ENCODE measurements around the gene VTI1A.

Gene VTI1A

GRCh38 chr10:112773783-112774182 is 326.8 kb downstream of the VTI1A start:
- FAIRE-seq (no peak), DNase-seq (ENCODE audit: insufficient read length, low spot score) (no peak)

- FAIRE-seq (no peak), DNase-seq (ENCODE audit: insufficient read length, low spot score) (no peak)
Observed at GRCh38 chr10:112774210-112774609, 327.2 kb downstream of the VTI1A start.

- no peak for DNase-seq (ENCODE audit: insufficient read length, low spot score)
- no peak for FAIRE-seq
Observed at GRCh38 chr10:112774798-112775197, 327.8 kb downstream of the VTI1A start.

GRCh38 chr10:112775381-112775780 is 328.4 kb downstream of the VTI1A start:
- FAIRE-seq = no peak
- no peak for DNase-seq (ENCODE audit: insufficient read length, low spot score)

GRCh38 chr10:112775892-112776674 is 329.1 kb downstream of the VTI1A start:
- no peak for FAIRE-seq
- DNase-seq (ENCODE audit: insufficient read length, low spot score) = no peak

- FAIRE-seq = no peak
- DNase-seq (ENCODE audit: insufficient read length, low spot score) = no peak
Observed at GRCh38 chr10:112778579-112778978, 331.6 kb downstream of the VTI1A start.

- FAIRE-seq (no peak), DNase-seq (ENCODE audit: insufficient read length, low spot score) (no peak)
Observed at GRCh38 chr10:112779025-112779770, 332.2 kb downstream of the VTI1A start.

- FAIRE-seq (no peak), DNase-seq (ENCODE audit: insufficient read length, low spot score) (no peak)
Observed at GRCh38 chr10:112782200-112782907, 335.3 kb downstream of the VTI1A start.

GRCh38 chr10:112783351-112784021 is 336.5 kb downstream of the VTI1A start:
- no peak for FAIRE-seq
- no peak for DNase-seq (ENCODE audit: insufficient read length, low spot score)

- FAIRE-seq (no peak), DNase-seq (ENCODE audit: insufficient read length, low spot score) (no peak)
Observed at GRCh38 chr10:112784022-112784461, 337.0 kb downstream of the VTI1A start.

GRCh38 chr10:112785089-112785488 is 338.1 kb downstream of the VTI1A start:
- FAIRE-seq (no peak), DNase-seq (ENCODE audit: insufficient read length, low spot score) (no peak)

GRCh38 chr10:112789248-112789647 is 342.2 kb downstream of the VTI1A start:
- no peak for DNase-seq (ENCODE audit: insufficient read length, low spot score)
- no peak for FAIRE-seq

GRCh38 chr10:112790030-112790429 is 343.0 kb downstream of the VTI1A start:
- DNase-seq (ENCODE audit: insufficient read length, low spot score) = no peak
- FAIRE-seq = no peak

GRCh38 chr10:112790921-112791320 is 343.9 kb downstream of the VTI1A start:
- DNase-seq (ENCODE audit: insufficient read length, low spot score) (no peak), FAIRE-seq (no peak)

- FAIRE-seq (no peak), DNase-seq (ENCODE audit: insufficient read length, low spot score) (no peak)
Observed at GRCh38 chr10:112791447-112791846, 344.4 kb downstream of the VTI1A start.

- FAIRE-seq = no peak
- DNase-seq (ENCODE audit: insufficient read length, low spot score) = no peak
Observed at GRCh38 chr10:112792487-112793201, 345.6 kb downstream of the VTI1A start.

GRCh38 chr10:112793202-112793921 is 346.3 kb downstream of the VTI1A start:
- no peak for DNase-seq (ENCODE audit: insufficient read length, low spot score)
- no peak for FAIRE-seq

GRCh38 chr10:112794201-112794600 is 347.2 kb downstream of the VTI1A start:
- DNase-seq (ENCODE audit: insufficient read length, low spot score) (no peak), FAIRE-seq (no peak)

GRCh38 chr10:112795067-112795466 is 348.1 kb downstream of the VTI1A start:
- FAIRE-seq = no peak
- no peak for DNase-seq (ENCODE audit: insufficient read length, low spot score)

- DNase-seq (ENCODE audit: insufficient read length, low spot score) = no peak
- FAIRE-seq = no peak
Observed at GRCh38 chr10:112797197-112797596, 350.2 kb downstream of the VTI1A start.

All from GM19239 (cell line).